Activated CD4-positive, alpha-beta memory T cell treated with anti-CD3 and anti-CD28 coated beads, Interleukin-2, amount 10 ng/mL, durations not matched to agents 7 days and 5 days (primary cell): ENCODE measurements around the gene TBC1D1. TPM values are rescaled to one million over a fixed set of nuclear protein-coding genes. Genes with fewer than 3 reads are reported as not detected.
A peak's percentile ranks its signal among the peaks of the same experiment; 100 is the strongest.

Experiments
- CTCF ChIA-PET: fragments of 350-600 bp; sonication (Branson Sonifier 250); formaldehyde crosslinking; loops from one replicate; lab custom pipeline; 2021; ENCODE audit warnings: antibody characterized with exemption, inconsistent platforms; lab: Charles Lee
- POLR2A ChIA-PET: fragments of 350-600 bp; sonication (Branson Sonifier 250); formaldehyde crosslinking; loops from one replicate; lab custom pipeline; 2021; ENCODE audit warnings: antibody characterized with exemption; lab: Charles Lee
- DNase-seq: peaks from one replicate; pipeline ENCODE4 v3.0.0-alpha.2; 2020
- H3K27ac Mint-ChIP-seq: one replicate; pipeline ENCODE4 v1.8.0; 2021; ENCODE audit warnings: mild to moderate bottlenecking, mixed read lengths
- H3K27me3 Mint-ChIP-seq: one replicate; pipeline ENCODE4 v1.8.0; 2021; ENCODE audit warnings: mixed read lengths
- H3K36me3 Mint-ChIP-seq: one replicate; pipeline ENCODE4 v1.8.0; 2021; ENCODE audit warnings: low read depth, mixed read lengths
- H3K4me1 Mint-ChIP-seq: one replicate; pipeline ENCODE4 v1.8.0; 2021; ENCODE audit warnings: mixed read lengths
- H3K4me3 Mint-ChIP-seq: one replicate; pipeline ENCODE4 v1.8.0; 2021; ENCODE audit warnings: mild to moderate bottlenecking, mixed read lengths
- H3K9me3 Mint-ChIP-seq: one replicate; pipeline ENCODE4 v1.8.0; 2021; ENCODE audit warnings: mixed read lengths
- total RNA-seq, 2 experiments: library from RNA; stranded (reverse); gene quantifications; one replicate each; pipeline ENCODE4 v1.2.3, GENCODE V29; 2021

The TBC1D1 gene
- total RNA-seq, 2 experiments from 2014 or later: 58.8 to 62.3 TPM

- Mint-ChIP-seq H3K4me1 (no peaks in the 10 kb centered on the region), H3K9me3 (no peaks in the 10 kb centered on the region), H3K27me3 (no peaks in the 10 kb centered on the region), H3K27ac (no peak overlapping the region), H3K36me3 (peaks cover 31% of the 10 kb centered on the region), H3K4me3 (no peak overlapping the region)
- CTCF ChIA-PET: interaction anchor here (1.2 to 1.3 kb wide), 2 partner anchors 12 to 452 kb away, joined by 3 to 5 read pairs; no protein-coding TSS in a partner anchor
- DNase-seq: no peak
- POLR2A ChIA-PET: no interaction called here
Measured at GRCh38 chr4:38050560-38051350, 159.9 kb downstream of the TBC1D1 start.

GRCh38 chr4:38055566-38055965, 164.7 kb downstream of the TBC1D1 start:
- Mint-ChIP-seq H3K36me3 (peaks cover 21% of the 10 kb centered on the region), H3K4me1 (no peaks in the 10 kb centered on the region), H3K9me3 (no peaks in the 10 kb centered on the region), H3K4me3 (no peak overlapping the region), H3K27me3 (no peaks in the 10 kb centered on the region), H3K27ac (no peak overlapping the region)
- no peak for DNase-seq
- POLR2A ChIA-PET: no interaction called here
- CTCF ChIA-PET: no interaction called here

- no peak for DNase-seq
- ChIA-PET POLR2A (no interaction called here), CTCF (no interaction called here)
- Mint-ChIP-seq H3K4me3 (no peak overlapping the region), H3K4me1 (no peaks in the 10 kb centered on the region), H3K36me3 (peaks cover 22% of the 10 kb centered on the region), H3K27ac (no peak overlapping the region), H3K27me3 (no peaks in the 10 kb centered on the region), H3K9me3 (no peaks in the 10 kb centered on the region)
Measured at GRCh38 chr4:38056011-38056685, 165.3 kb downstream of the TBC1D1 start.

GRCh38 chr4:38058151-38058550, 167.3 kb downstream of the TBC1D1 start:
- no peak for DNase-seq
- no peaks in the 10 kb centered on the region for H3K27me3 Mint-ChIP-seq
- no peaks in the 10 kb centered on the region for H3K9me3 Mint-ChIP-seq
- peaks cover 14% of the 10 kb centered on the region for H3K4me1 Mint-ChIP-seq
- ChIA-PET CTCF (no interaction called here), POLR2A (no interaction called here)
- peaks cover 27% of the 10 kb centered on the region for H3K36me3 Mint-ChIP-seq
- no peak overlapping the region for H3K27ac Mint-ChIP-seq
- H3K4me3 Mint-ChIP-seq: no peak overlapping the region

- Mint-ChIP-seq H3K27me3 (no peaks in the 10 kb centered on the region), H3K9me3 (no peaks in the 10 kb centered on the region), H3K36me3 (peaks cover 24% of the 10 kb centered on the region), H3K4me3 (no peak overlapping the region), H3K27ac (no peak overlapping the region), H3K4me1 (peaks cover 15% of the 10 kb centered on the region)
- ChIA-PET CTCF (interaction anchor here (2.2 to 3.7 kb wide), 3 partner anchors 116 to 615 kb away, joined by 8 to 62 read pairs (median 13); no protein-coding TSS in a partner anchor), POLR2A (no interaction called here)
- DNase-seq: no peak
Measured at GRCh38 chr4:38060829-38061431, 170.0 kb downstream of the TBC1D1 start.

- POLR2A ChIA-PET: interaction anchor here (1.0 kb wide), 1 partner anchor 116 kb away, joined by 3 read pairs; no protein-coding TSS in a partner anchor
- peak overlapping the region; percentile 10 for H3K27ac Mint-ChIP-seq
- H3K4me3 Mint-ChIP-seq: peak overlapping the region; percentile 64
- DNase-seq: peak; percentile 72
- peaks cover 15% of the 10 kb centered on the region for H3K4me1 Mint-ChIP-seq
- no peaks in the 10 kb centered on the region for H3K9me3 Mint-ChIP-seq
- CTCF ChIA-PET: interaction anchor here (0.7 to 3.7 kb wide), 22 partner anchors 11 to 1970 kb away, joined by 3 to 62 read pairs (median 4); no protein-coding TSS in a partner anchor
- peaks cover 21% of the 10 kb centered on the region for H3K36me3 Mint-ChIP-seq
- no peaks in the 10 kb centered on the region for H3K27me3 Mint-ChIP-seq
Measured at GRCh38 chr4:38062088-38062775, 171.3 kb downstream of the TBC1D1 start.

GRCh38 chr4:38062776-38063097, 171.9 kb downstream of the TBC1D1 start:
- POLR2A ChIA-PET: interaction anchor here (1.0 kb wide), 1 partner anchor 116 kb away, joined by 3 read pairs; no protein-coding TSS in a partner anchor

GRCh38 chr4:38065176-38065575, 174.3 kb downstream of the TBC1D1 start:
- ChIA-PET POLR2A (no interaction called here), CTCF (interaction anchor here (1.1 to 8.3 kb wide), 2 partner anchors 113 to 665 kb away, joined by 4 to 98 read pairs; no protein-coding TSS in a partner anchor)
- H3K27me3 Mint-ChIP-seq: no peaks in the 10 kb centered on the region
- peaks cover 35% of the 10 kb centered on the region for H3K36me3 Mint-ChIP-seq
- no peak overlapping the region for H3K4me3 Mint-ChIP-seq
- H3K9me3 Mint-ChIP-seq: no peaks in the 10 kb centered on the region
- no peak for DNase-seq
- H3K27ac Mint-ChIP-seq: no peak overlapping the region
- H3K4me1 Mint-ChIP-seq: peaks cover 27% of the 10 kb centered on the region

More at GRCh38 chr4:38062776-38063097, 171.9 kb downstream of the TBC1D1 start:
- no peaks in the 10 kb centered on the region for H3K9me3 Mint-ChIP-seq
- peaks cover 15% of the 10 kb centered on the region for H3K4me1 Mint-ChIP-seq
- DNase-seq: no peak
- H3K4me3 Mint-ChIP-seq: no peak overlapping the region
- H3K36me3 Mint-ChIP-seq: peaks cover 22% of the 10 kb centered on the region
- no peaks in the 10 kb centered on the region for H3K27me3 Mint-ChIP-seq
- CTCF ChIA-PET: interaction anchor here (0.7 to 3.7 kb wide), 21 partner anchors 12 to 1970 kb away, joined by 3 to 62 read pairs (median 4); no protein-coding TSS in a partner anchor
- peak overlapping the region; percentile 8 for H3K27ac Mint-ChIP-seq

GRCh38 chr4:38065900-38066299, 175.0 kb downstream of the TBC1D1 start:
- peaks cover 27% of the 10 kb centered on the region for H3K4me1 Mint-ChIP-seq
- H3K9me3 Mint-ChIP-seq: no peaks in the 10 kb centered on the region
- no peak overlapping the region for H3K4me3 Mint-ChIP-seq
- ChIA-PET POLR2A (no interaction called here), CTCF (interaction anchor here (0.6 to 8.3 kb wide), 2 partner anchors 112 to 185 kb away, joined by 3 to 98 read pairs; no protein-coding TSS in a partner anchor)
- DNase-seq: no peak
- no peaks in the 10 kb centered on the region for H3K27me3 Mint-ChIP-seq
- H3K36me3 Mint-ChIP-seq: peaks cover 33% of the 10 kb centered on the region
- H3K27ac Mint-ChIP-seq: no peak overlapping the region

GRCh38 chr4:38067499-38067898, 176.6 kb downstream of the TBC1D1 start:
- Mint-ChIP-seq H3K9me3 (no peaks in the 10 kb centered on the region), H3K27me3 (no peaks in the 10 kb centered on the region), H3K4me3 (no peak overlapping the region), H3K4me1 (peaks cover 25% of the 10 kb centered on the region), H3K36me3 (peaks cover 43% of the 10 kb centered on the region), H3K27ac (no peak overlapping the region)
- POLR2A ChIA-PET: no interaction called here
- CTCF ChIA-PET: interaction anchor here (2.1 to 8.3 kb wide), 3 partner anchors 110 to 252 kb away, joined by 9 to 98 read pairs (median 13); no protein-coding TSS in a partner anchor
- DNase-seq: no peak

GRCh38 chr4:38068107-38068506, 177.2 kb downstream of the TBC1D1 start:
- peaks cover 43% of the 10 kb centered on the region for H3K36me3 Mint-ChIP-seq
- CTCF ChIA-PET: interaction anchor here (1.6 to 8.3 kb wide), 12 partner anchors 12 to 608 kb away, joined by 3 to 98 read pairs (median 8); no protein-coding TSS in a partner anchor
- POLR2A ChIA-PET: interaction anchor here (1.3 kb wide), 1 partner anchor 11 kb away, joined by 3 read pairs; no protein-coding TSS in a partner anchor
- no peak overlapping the region for H3K4me3 Mint-ChIP-seq
- H3K9me3 Mint-ChIP-seq: no peaks in the 10 kb centered on the region
- no peak overlapping the region for H3K27ac Mint-ChIP-seq
- no peaks in the 10 kb centered on the region for H3K27me3 Mint-ChIP-seq
- peaks cover 24% of the 10 kb centered on the region for H3K4me1 Mint-ChIP-seq
- DNase-seq: no peak

- no peak overlapping the region for H3K27ac Mint-ChIP-seq
- no peaks in the 10 kb centered on the region for H3K9me3 Mint-ChIP-seq
- POLR2A ChIA-PET: interaction anchor here (0.9 to 2.3 kb wide), 7 partner anchors 10 to 250 kb away, joined by 3 to 12 read pairs (median 3); no protein-coding TSS in a partner anchor
- CTCF ChIA-PET: interaction anchor here (0.7 to 8.3 kb wide), 27 partner anchors 9 to 690 kb away, joined by 3 to 98 read pairs (median 5); no protein-coding TSS in a partner anchor
- H3K27me3 Mint-ChIP-seq: no peaks in the 10 kb centered on the region
- peaks cover 22% of the 10 kb centered on the region for H3K4me1 Mint-ChIP-seq
- peaks cover 44% of the 10 kb centered on the region for H3K36me3 Mint-ChIP-seq
- no peak overlapping the region for H3K4me3 Mint-ChIP-seq
- peak; percentile 31 for DNase-seq
Measured at GRCh38 chr4:38069271-38069760, 178.4 kb downstream of the TBC1D1 start.
